Measurements from ENCODE around the gene TTC23.
"Not testable (repeated sequence)": the region's sequence is repeated elsewhere in the genome, so short reads cannot be mapped to it uniquely, and the experiment has no call there.

TTC23 gene

GRCh38 chr15:99244306-99244705 lies 5.1 kb downstream of the TTC23 start:
- Histone ChIP-seq H3K9ac (ENCODE audit: insufficient read length) (no peak overlapping the region), H3K36me3 (ENCODE audit: insufficient read depth, low read length) (no peaks in the 10 kb centered on the region; the same call in 1 of the 2 replicates), H3K27ac (no peak overlapping the region), H3K4me3 (no peak overlapping the region), H3K9me3 (ENCODE audit: low read depth, low read length) (no peaks in the 10 kb centered on the region)
- no peak for TF ChIP-seq FOXP2 (optimal IDR thresholded peaks at IDR 0.05; ENCODE audit: control extremely low read depth, extremely low read length, insufficient read depth)
- TF ChIP-seq POLR2AphosphoS5 (IDR thresholded peaks at IDR 0.05; ENCODE audit: borderline replicate concordance, low read depth, low read length), result no peak
- TF ChIP-seq EZH2 (IDR thresholded peaks at IDR 0.05), result no peak
- no peak for DNase-seq (ENCODE audit: low read depth, low spot score)

DNA sequence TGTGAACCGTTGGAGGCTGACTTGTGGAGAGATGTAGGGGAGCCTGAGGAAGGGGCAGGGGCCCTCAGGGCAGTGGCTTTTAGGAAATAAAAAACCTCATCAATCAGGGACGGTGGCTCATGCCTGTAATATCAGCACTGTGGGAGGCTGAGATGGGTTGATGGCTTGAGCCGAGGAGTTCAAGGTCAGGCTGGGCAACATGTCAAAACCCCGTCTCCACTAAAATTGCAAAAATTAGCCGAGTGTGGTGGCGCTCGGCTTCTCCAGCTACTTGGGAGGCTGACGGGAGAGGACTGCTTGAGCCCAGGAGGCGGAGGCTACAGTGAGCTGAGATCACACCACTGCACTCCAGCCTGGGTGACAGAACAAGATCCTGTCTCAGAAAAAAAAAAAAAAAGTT lies 7.6 kb downstream of the TTC23 start:
- no peak overlapping the region for H3K4me3 ChIP-seq
- no peak overlapping the region for H3K9ac ChIP-seq (ENCODE audit: insufficient read length)
- DNase-seq (ENCODE audit: low read depth, low spot score), result no peak
- H3K9me3 ChIP-seq (ENCODE audit: low read depth, low read length), result no peaks in the 10 kb centered on the region
- no peak overlapping the region for H3K27ac ChIP-seq
- no peak for TF ChIP-seq EZH2 (IDR thresholded peaks at IDR 0.05)
- TF ChIP-seq POLR2AphosphoS5 (IDR thresholded peaks at IDR 0.05; ENCODE audit: borderline replicate concordance, low read depth, low read length), result no peak
- no peak for TF ChIP-seq FOXP2 (optimal IDR thresholded peaks at IDR 0.05; ENCODE audit: control extremely low read depth, extremely low read length, insufficient read depth)
- no peaks in the 10 kb centered on the region; the same call in 1 of the 2 replicates for H3K36me3 ChIP-seq (ENCODE audit: insufficient read depth, low read length)

DNA sequence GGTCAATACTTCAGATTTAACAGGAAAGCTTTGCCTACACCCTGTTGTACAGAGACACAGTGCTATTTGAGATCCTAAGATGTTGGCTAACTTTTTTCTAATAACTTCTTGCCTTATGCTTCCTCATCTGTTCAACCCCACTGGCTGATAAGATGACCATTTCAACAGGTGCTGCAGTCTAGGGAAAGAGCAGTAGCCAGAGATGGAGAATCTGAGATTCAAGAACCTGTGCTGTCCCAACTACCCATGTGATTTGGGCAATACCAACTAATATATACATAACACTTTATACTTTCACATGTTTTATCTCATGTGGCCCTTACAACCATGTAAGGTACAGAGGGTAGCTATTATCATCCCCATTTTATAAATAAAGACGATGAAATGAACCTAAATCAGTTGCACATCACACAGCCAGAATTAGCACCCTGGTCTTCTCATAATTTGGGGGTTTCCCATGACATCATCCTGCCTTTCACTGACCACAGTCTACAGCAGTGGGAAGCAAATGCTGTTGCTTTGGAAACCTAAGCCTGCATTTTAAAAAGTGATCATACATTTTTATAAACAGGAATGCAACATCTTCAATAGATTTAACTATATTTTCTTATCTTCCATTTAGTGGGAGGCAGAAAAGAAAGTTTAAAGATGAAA lies 9.7 kb downstream of the TTC23 start:
- H3K4me3 ChIP-seq, result no peak overlapping the region
- DNase-seq (ENCODE audit: low read depth, low spot score), result no peak
- H3K9ac ChIP-seq (ENCODE audit: insufficient read length), result no peak overlapping the region
- no peaks in the 10 kb centered on the region for H3K9me3 ChIP-seq (ENCODE audit: low read depth, low read length)
- no peak overlapping the region for H3K27ac ChIP-seq
- H3K36me3 ChIP-seq (ENCODE audit: insufficient read depth, low read length), result no peaks in the 10 kb centered on the region; the same call in 1 of the 2 replicates
- no peak for TF ChIP-seq FOXP2 (optimal IDR thresholded peaks at IDR 0.05; ENCODE audit: control extremely low read depth, extremely low read length, insufficient read depth)
- no peak for TF ChIP-seq POLR2AphosphoS5 (IDR thresholded peaks at IDR 0.05; ENCODE audit: borderline replicate concordance, low read depth, low read length)
- no peak for TF ChIP-seq EZH2 (IDR thresholded peaks at IDR 0.05)

DNA sequence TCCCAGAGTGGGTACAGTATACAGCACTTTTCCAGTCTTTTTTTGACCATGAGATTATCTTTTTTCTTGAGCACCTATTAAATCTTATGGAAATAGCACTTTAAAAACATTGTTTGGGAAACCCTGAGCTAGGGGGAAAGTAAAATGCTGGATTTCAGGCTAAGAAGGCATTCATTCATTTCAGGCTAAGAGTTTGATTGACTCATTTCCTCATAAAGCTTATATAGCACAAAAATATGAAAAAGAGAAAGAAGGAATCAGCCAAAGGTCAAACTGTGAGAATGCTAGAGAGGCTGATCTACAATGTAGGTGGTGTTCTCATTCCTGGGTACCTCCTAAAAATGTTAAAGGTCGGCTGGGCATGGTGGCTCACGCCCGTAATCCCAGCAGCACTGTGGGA lies 10.5 kb downstream of the TTC23 start:
- TF ChIP-seq POLR2AphosphoS5 (IDR thresholded peaks at IDR 0.05; ENCODE audit: borderline replicate concordance, low read depth, low read length), result no peak
- H3K36me3 ChIP-seq (ENCODE audit: insufficient read depth, low read length), result no peaks in the 10 kb centered on the region; the same call in 1 of the 2 replicates
- H3K9ac ChIP-seq (ENCODE audit: insufficient read length), result no peak overlapping the region
- no peak for DNase-seq (ENCODE audit: low read depth, low spot score)
- H3K4me3 ChIP-seq, result no peak overlapping the region
- H3K9me3 ChIP-seq (ENCODE audit: low read depth, low read length), result no peaks in the 10 kb centered on the region
- no peak overlapping the region for H3K27ac ChIP-seq

DNA sequence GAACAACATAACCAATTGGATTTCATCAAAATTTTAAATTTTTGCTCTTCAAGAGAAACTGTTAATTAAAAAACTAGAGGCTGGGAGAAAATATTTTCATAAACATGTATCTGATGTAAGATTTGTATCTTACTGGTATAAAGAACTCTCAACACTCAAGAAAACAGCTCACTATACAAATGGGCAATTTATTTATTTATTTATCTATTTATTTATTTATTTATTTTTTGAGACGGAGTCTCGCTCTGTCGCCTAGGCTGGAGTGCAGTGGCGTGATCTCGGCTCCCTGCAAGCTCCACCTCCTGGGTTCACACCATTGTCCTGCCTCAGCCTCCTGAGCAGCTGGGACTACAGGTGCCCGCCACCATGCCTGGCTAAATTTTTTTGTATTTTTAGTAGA lies 15.2 kb downstream of the TTC23 start:
- not testable (repeated sequence) for H3K9me3 ChIP-seq (ENCODE audit: low read depth, low read length); H3K9ac ChIP-seq (ENCODE audit: insufficient read length); H3K4me3 ChIP-seq; H3K27ac ChIP-seq; H3K36me3 ChIP-seq (ENCODE audit: insufficient read depth, low read length); DNase-seq (ENCODE audit: low read depth, low spot score)

DNA sequence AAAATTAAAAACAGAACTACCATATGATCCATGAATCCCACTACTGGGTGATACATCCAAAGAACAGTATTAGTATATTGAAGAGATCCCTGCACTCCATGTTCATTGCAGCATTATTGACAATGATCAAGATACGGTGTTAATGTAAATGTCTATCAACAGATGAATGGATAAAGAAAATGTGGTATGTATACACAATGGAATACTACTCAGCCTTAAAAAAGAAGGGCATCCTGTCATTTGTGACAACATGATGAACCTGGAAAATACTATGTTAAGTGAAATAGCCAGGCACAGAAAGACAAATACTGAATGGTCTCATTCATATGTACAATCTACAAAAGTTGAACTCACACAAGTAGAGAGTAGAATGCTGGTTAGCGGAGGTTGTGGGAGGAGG lies 16.6 kb downstream of the TTC23 start:
- no peak for DNase-seq (ENCODE audit: low read depth, low spot score)
- no peaks in the 10 kb centered on the region for H3K9me3 ChIP-seq (ENCODE audit: low read depth, low read length)

DNA sequence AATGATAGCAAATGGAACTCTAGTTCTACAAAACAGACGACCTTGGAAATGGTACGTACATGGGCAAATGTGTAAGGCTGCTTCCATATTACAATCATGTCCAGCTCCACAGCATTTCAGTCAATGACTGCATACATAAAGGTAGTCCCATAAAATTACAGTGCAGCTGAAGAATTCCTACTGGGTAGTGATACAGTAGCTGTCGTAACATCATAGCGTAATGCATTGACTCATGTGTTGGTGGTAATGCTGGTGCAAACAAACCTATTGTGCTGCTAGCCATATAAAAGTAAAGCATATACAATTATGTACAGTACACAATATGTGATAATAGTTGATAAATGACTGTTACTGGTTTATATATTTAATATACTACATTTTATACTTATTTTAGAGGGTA lies 18.5 kb downstream of the TTC23 start:
- TF ChIP-seq EZH2 (IDR thresholded peaks at IDR 0.05) (no peak), FOXP2 (optimal IDR thresholded peaks at IDR 0.05; ENCODE audit: control extremely low read depth, extremely low read length, insufficient read depth) (no peak), POLR2AphosphoS5 (IDR thresholded peaks at IDR 0.05; ENCODE audit: borderline replicate concordance, low read depth, low read length) (no peak)
- Histone ChIP-seq H3K9ac (ENCODE audit: insufficient read length) (no peak overlapping the region), H3K36me3 (ENCODE audit: insufficient read depth, low read length) (no peaks in the 10 kb centered on the region; the same call in 1 of the 2 replicates), H3K9me3 (ENCODE audit: low read depth, low read length) (no peaks in the 10 kb centered on the region), H3K27ac (no peak overlapping the region), H3K4me3 (no peak overlapping the region)
- no peak for DNase-seq (ENCODE audit: low read depth, low spot score)

More for the DNA sequence above, 16.6 kb downstream of the TTC23 start:
- Histone ChIP-seq H3K9ac (ENCODE audit: insufficient read length) (no peak overlapping the region), H3K27ac (no peak overlapping the region), H3K4me3 (no peak overlapping the region), H3K36me3 (ENCODE audit: insufficient read depth, low read length) (no peaks in the 10 kb centered on the region; the same call in 1 of the 2 replicates)
- no peak for TF ChIP-seq POLR2AphosphoS5 (IDR thresholded peaks at IDR 0.05; ENCODE audit: borderline replicate concordance, low read depth, low read length)
- no peak for TF ChIP-seq FOXP2 (optimal IDR thresholded peaks at IDR 0.05; ENCODE audit: control extremely low read depth, extremely low read length, insufficient read depth)
- TF ChIP-seq EZH2 (IDR thresholded peaks at IDR 0.05), result no peak

GRCh38 chr15:99228120-99228770 lies 21.1 kb downstream of the TTC23 start:
- no peak overlapping the region for H3K9ac ChIP-seq (ENCODE audit: insufficient read length)
- H3K27ac ChIP-seq, result no peak overlapping the region
- H3K9me3 ChIP-seq (ENCODE audit: low read depth, low read length), result no peaks in the 10 kb centered on the region
- TF ChIP-seq EZH2 (IDR thresholded peaks at IDR 0.05) (no peak), POLR2AphosphoS5 (IDR thresholded peaks at IDR 0.05; ENCODE audit: borderline replicate concordance, low read depth, low read length) (no peak), FOXP2 (optimal IDR thresholded peaks at IDR 0.05; ENCODE audit: control extremely low read depth, extremely low read length, insufficient read depth) (no peak)
- DNase-seq (ENCODE audit: low read depth, low spot score), result no peak
- H3K36me3 ChIP-seq (ENCODE audit: insufficient read depth, low read length), result no peaks in the 10 kb centered on the region; the same call in 1 of the 2 replicates
- H3K4me3 ChIP-seq, result no peak overlapping the region

- H3K4me3 ChIP-seq, result no peak overlapping the region
- H3K9me3 ChIP-seq (ENCODE audit: low read depth, low read length), result no peaks in the 10 kb centered on the region
- no peak for DNase-seq (ENCODE audit: low read depth, low spot score)
- no peaks in the 10 kb centered on the region; the same call in 1 of the 2 replicates for H3K36me3 ChIP-seq (ENCODE audit: insufficient read depth, low read length)
- H3K27ac ChIP-seq, result no peak overlapping the region
- H3K9ac ChIP-seq (ENCODE audit: insufficient read length), result no peak overlapping the region
- TF ChIP-seq FOXP2 (optimal IDR thresholded peaks at IDR 0.05; ENCODE audit: control extremely low read depth, extremely low read length, insufficient read depth), result no peak
- TF ChIP-seq EZH2 (IDR thresholded peaks at IDR 0.05), result no peak
- no peak for TF ChIP-seq POLR2AphosphoS5 (IDR thresholded peaks at IDR 0.05; ENCODE audit: borderline replicate concordance, low read depth, low read length)
Measured at GRCh38 chr15:99226802-99227201, 22.6 kb downstream of the TTC23 start.
